K562 (cell line): Measurements from ENCODE around the gene MVP. TPM values are rescaled to one million over a fixed set of nuclear protein-coding genes. Genes with fewer than 3 reads are reported as not detected.

Experiments
- ATAC-seq: fragments of 200-7000 bp; cut with Tn5 transposase; 3 replicates; pipeline ENCODE4 v1.9.1; 2020; ENCODE audit warnings: moderate library complexity
- BruUV-seq: library from RNA; stranded (reverse); fragments of 400-500 nt; replicated peaks from 2 replicates; lab custom pipeline; 2021; lab: Mats Ljungman, UMichigan
- CTCF ChIA-PET: fragments of 300-600 bp; formaldehyde crosslinking; extraction: SDS; loops from one replicate; lab custom pipeline; 2021; ENCODE audit warnings: low intra/inter-chr PET ratio; lab: Yijun Ruan, JAX
- POLR2A ChIA-PET: fragments of 300-600, 350-650 bp; sonication (Branson Sonifier 250); formaldehyde crosslinking; extraction: SDS; loops from one replicate; lab custom pipeline; 2021; ENCODE audit warnings: antibody characterized with exemption, inconsistent platforms; lab: Yijun Ruan, JAX
- DNase-seq, 4 experiments: peaks; one replicate each; pipeline versions ENCODE4 v3.0.0 to v3.0.0-alpha.2; 2011 to 2018; ENCODE audit warnings: low spot score in 3 of 4, mixed read lengths in 3 of 4; ENCODE audit errors: extremely low read depth in 1 of 4
- FAIRE-seq: peaks from 2 replicates; lab custom pipeline; 2011; peaks lifted over from hg19 to GRCh38; lab: Jason Lieb, UNC
- H2AFZ ChIP-seq: 2 replicates; pipeline ENCODE4 v1.6.0; 2011; ENCODE audit warnings: low read depth, low read length, control low read depth, inconsistent platforms
- H3K27ac ChIP-seq: fragments of 200-600 bp; 3 replicates; pipeline ENCODE4 v1.8.0; 2011; ENCODE audit warnings: low read depth, mild to moderate bottlenecking, control low read depth, inconsistent platforms, low read length, moderate library complexity, mixed read lengths; ENCODE audit errors: extremely low read depth
- H3K27me3 ChIP-seq, 2 experiments: fragments of 300-600 bp in 1 of 2; 2 replicates in 1 of 2; 3 replicates in 1 of 2; pipeline versions ENCODE4 v1.6.0 to v1.8.0; 2011; ENCODE audit warnings: inconsistent platforms in 2 of 2, low read length in 2 of 2, mild to moderate bottlenecking in 1 of 2, mixed read lengths in 1 of 2, moderate library complexity in 1 of 2; ENCODE audit not compliant: control insufficient read depth in 2 of 2, insufficient read depth in 2 of 2
- H3K36me3 ChIP-seq: fragments of 300-600 bp; 3 replicates; pipeline ENCODE4 v1.8.0; 2011; ENCODE audit warnings: mild to moderate bottlenecking, low read length, inconsistent platforms; ENCODE audit not compliant: control insufficient read depth, insufficient read depth
- H3K4me1 ChIP-seq, 2 experiments: fragments of 200-600 bp in 1 of 2; replicated peaks in 1 of 2; 2 replicates in 1 of 2; 3 replicates in 1 of 2; pipeline versions ENCODE4 v1.5.1 to v1.8.0; 2011; ENCODE audit warnings: inconsistent platforms in 2 of 2, low read length in 2 of 2, mild to moderate bottlenecking in 1 of 2, mixed read lengths in 1 of 2, moderate library complexity in 1 of 2; ENCODE audit not compliant: control insufficient read depth in 2 of 2, insufficient read depth in 2 of 2
- H3K4me2 ChIP-seq: 2 replicates; pipeline ENCODE4 v1.6.1; 2011; ENCODE audit warnings: low read length, control low read depth, inconsistent platforms, mixed read lengths; ENCODE audit not compliant: insufficient read depth
- H3K4me3 ChIP-seq: fragments of 200-600 bp; sonication (generic), shearing (Covaris generic); 2 replicates; pipeline ENCODE4 v1.5.1; 2016; ENCODE audit warnings: control low read depth, inconsistent platforms
- H3K79me2 ChIP-seq: fragments of 200-600 bp; 3 replicates; pipeline ENCODE4 v1.8.0; 2011; ENCODE audit warnings: low read length, inconsistent platforms; ENCODE audit not compliant: control insufficient read depth, insufficient read depth
- H3K9ac ChIP-seq, 2 experiments: 2 replicates each; pipeline versions ENCODE4 v1.6.0 to v1.6.1; 2011; ENCODE audit warnings: low read depth in 2 of 2, low read length in 2 of 2, control low read depth in 1 of 2, inconsistent platforms in 1 of 2, mild to moderate bottlenecking in 1 of 2, mixed read lengths in 1 of 2; ENCODE audit not compliant: insufficient read depth in 1 of 2
- H3K9me1 ChIP-seq: one replicate; pipeline ENCODE4 v1.6.0; 2011; ENCODE audit warnings: inconsistent platforms, mild to moderate bottlenecking, low read length, moderate library complexity; ENCODE audit not compliant: control insufficient read depth, insufficient read depth
- H3K9me3 ChIP-seq: replicated peaks from 2 replicates; pipeline ENCODE4 v1.5.1; 2011; ENCODE audit warnings: low read depth, low read length, inconsistent platforms; ENCODE audit not compliant: control insufficient read depth, insufficient read depth
- H4K20me1 ChIP-seq: replicated peaks from 2 replicates; pipeline ENCODE4 v1.6.1; 2011; ENCODE audit warnings: low read length, inconsistent platforms, mixed read lengths; ENCODE audit not compliant: control insufficient read depth, insufficient read depth
- C11orf30 ChIP-seq: fragments of 450-650 bp; IDR thresholded peaks from 2 replicates; pipeline ENCODE4 v1.6.1; 2016; ENCODE audit warnings: low read depth, mild to moderate bottlenecking
- CBFA2T2 ChIP-seq: fragments of 450-650 bp; conservative IDR thresholded peaks from 2 replicates; pipeline ENCODE4 v1.6.1; 2017; ENCODE audit warnings: mild to moderate bottlenecking
- ETS1 ChIP-seq: conservative IDR thresholded peaks from 2 replicates; pipeline ENCODE4 v1.6.1; 2011; ENCODE audit warnings: low read depth, mild to moderate bottlenecking, low read length; ENCODE audit not compliant: control insufficient read depth
- KHSRP ChIP-seq: fragments of 450-650 bp; IDR thresholded peaks from 2 replicates; pipeline ENCODE4 v1.6.1; 2017
- MAX ChIP-seq: sonication (generic); formaldehyde crosslinking; IDR thresholded peaks from 2 replicates; pipeline ENCODE4 v1.9.0; 2022; ENCODE audit warnings: mild to moderate bottlenecking, missing genetic modification reagents
- RAD51 ChIP-seq: fragments of 450-650 bp; IDR thresholded peaks from 2 replicates; pipeline ENCODE4 v1.7.1; 2016; ENCODE audit warnings: low read depth, mild to moderate bottlenecking, borderline replicate concordance
- RBM25 ChIP-seq: fragments of 200-400 bp; formaldehyde crosslinking; IDR thresholded peaks from 2 replicates; pipeline ENCODE4 v1.6.1; 2018; ENCODE audit warnings: low read length, low read depth, moderate library complexity; ENCODE audit not compliant: severe bottlenecking
- SETDB1 ChIP-seq: IDR thresholded peaks from one replicate; pipeline ENCODE4 v1.6.1; 2012; ENCODE audit warnings: low read length, control low read depth, inconsistent platforms
- ZNF316 ChIP-seq: fragments of 450-650 bp; IDR thresholded peaks from 2 replicates; pipeline ENCODE4 v1.6.1; 2016
- ZNF592 ChIP-seq: fragments of 450-650 bp; IDR thresholded peaks from 2 replicates; pipeline ENCODE4 v1.6.1; 2017; ENCODE audit warnings: antibody characterized with exemption, mild to moderate bottlenecking
- ZNF79 ChIP-seq: fragments of 250-450 bp; sonication (Bioruptor Pico); IDR thresholded peaks from 2 replicates; pipeline ENCODE4 v1.4.0; 2020; ENCODE audit warnings: low read depth, mild to moderate bottlenecking, moderate library complexity
- WGBS: fragments of 100-300 bp; shearing (Covaris generic); methylation state at CpG from one replicate; pipeline ENCODE4 v1.1.6; 2016; ENCODE audit warnings: low coverage, mixed read lengths; ENCODE audit not compliant: insufficient coverage; ENCODE audit errors: missing lambda C conversion rate; 5-methylcytosine and 5-hydroxymethylcytosine counted together
- in situ Hi-C: fragments of 300-500 bp; cut with MboI; formaldehyde crosslinking; loops from 4 replicates; pipeline ENCODE4 v1.15.0; 2018; ENCODE audit warnings: inconsistent platforms, mixed read lengths
- intact Hi-C: fragments of 100-400 bp; cut with micrococcal nuclease; formaldehyde crosslinking; loops from 2 replicates; pipeline ENCODE4 v1.14.2; 2022
- polyA plus RNA-seq, 8 experiments: library from polyadenylated mRNA; depleted of rRNA in 4 of 8; stranded (reverse) in 5 of 8; unstranded in 3 of 8; fragments of >200 nt; fragmentation: Nextera tagmentation in 2 of 8; fragmentation: Illumina TruSeq in 1 of 8; extraction: Ambion mirVana in 2 of 8; extraction: Trizol in 1 of 8; gene quantifications; 2 replicates each; pipeline versions ENCODE4 v1.2.1 to v1.2.3, GENCODE V29; 2011 to 2014; ENCODE audit warnings: inconsistent platforms in 1 of 8, missing spikeins in 1 of 8
- total RNA-seq, 7 experiments: library from RNA; depleted of rRNA in 6 of 7; stranded (reverse); fragments of >200 nt in 6 of 7; fragmentation: Illumina TruSeq in 2 of 7; extraction: Trizol in 2 of 7; gene quantifications; 2 replicates each; pipeline versions ENCODE4 v1.2.1 to v1.2.3, GENCODE V29; 2011 to 2021; ENCODE audit warnings: low replicate concordance in 1 of 7
- TF ChIP-seq, protein P1 (sequence below): sonication (generic); formaldehyde crosslinking; IDR thresholded peaks from 2 replicates; pipeline ENCODE4 v1.5.0; 2020; ENCODE audit warnings: missing genetic modification reagents
- TF ChIP-seq, protein P2 (sequence below): fragments of 450-650 bp; IDR thresholded peaks from 2 replicates; pipeline ENCODE4 v1.6.1; 2016
- TF ChIP-seq, protein P3 (sequence below): sonication (generic); formaldehyde crosslinking; IDR thresholded peaks from 2 replicates; pipeline ENCODE4 v1.9.0; 2022; ENCODE audit warnings: mild to moderate bottlenecking, missing genetic modification reagents

Gene MVP
- total and polyA plus RNA-seq, 9 of the 15 experiments (the other 6 are each of a cell fraction or from before 2014, with no cell fraction given), result 0.39 to 1.9 (median 0.76) TPM; not detected in 2

- in situ Hi-C loops, result no loop called here
- TF ChIP-seq ZNF79 (CRISPR knock-in tag) (no peak), RAD51 (peak; percentile 83; the same call in 1 of the 2 replicates), ETS1 (no peak), CBFA2T2 (0 out of 2 replicates have a peak, but pooled peaks have one; percentile 21), KHSRP (no peak), C11orf30 (0 out of 2 replicates have a peak, but pooled peaks have one; percentile 16), ZNF316 (peak; percentile 70), RBM25 (peak; percentile 21), SETDB1 (no peak), ZNF592 (no peak), MAX (CRISPR knock-in tag) (no peak)
- TF ChIP-seq, protein P1, sequence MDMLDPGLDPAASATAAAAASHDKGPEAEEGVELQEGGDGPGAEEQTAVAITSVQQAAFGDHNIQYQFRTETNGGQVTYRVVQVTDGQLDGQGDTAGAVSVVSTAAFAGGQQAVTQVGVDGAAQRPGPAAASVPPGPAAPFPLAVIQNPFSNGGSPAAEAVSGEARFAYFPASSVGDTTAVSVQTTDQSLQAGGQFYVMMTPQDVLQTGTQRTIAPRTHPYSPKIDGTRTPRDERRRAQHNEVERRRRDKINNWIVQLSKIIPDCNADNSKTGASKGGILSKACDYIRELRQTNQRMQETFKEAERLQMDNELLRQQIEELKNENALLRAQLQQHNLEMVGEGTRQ (CRISPR knock-in tag), result peak; percentile 94
- TF ChIP-seq, protein P2, sequence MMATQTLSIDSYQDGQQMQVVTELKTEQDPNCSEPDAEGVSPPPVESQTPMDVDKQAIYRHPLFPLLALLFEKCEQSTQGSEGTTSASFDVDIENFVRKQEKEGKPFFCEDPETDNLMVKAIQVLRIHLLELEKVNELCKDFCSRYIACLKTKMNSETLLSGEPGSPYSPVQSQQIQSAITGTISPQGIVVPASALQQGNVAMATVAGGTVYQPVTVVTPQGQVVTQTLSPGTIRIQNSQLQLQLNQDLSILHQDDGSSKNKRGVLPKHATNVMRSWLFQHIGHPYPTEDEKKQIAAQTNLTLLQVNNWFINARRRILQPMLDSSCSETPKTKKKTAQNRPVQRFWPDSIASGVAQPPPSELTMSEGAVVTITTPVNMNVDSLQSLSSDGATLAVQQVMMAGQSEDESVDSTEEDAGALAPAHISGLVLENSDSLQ, result peak; percentile 47; the same call in 1 of the 2 replicates
- TF ChIP-seq, protein P3, sequence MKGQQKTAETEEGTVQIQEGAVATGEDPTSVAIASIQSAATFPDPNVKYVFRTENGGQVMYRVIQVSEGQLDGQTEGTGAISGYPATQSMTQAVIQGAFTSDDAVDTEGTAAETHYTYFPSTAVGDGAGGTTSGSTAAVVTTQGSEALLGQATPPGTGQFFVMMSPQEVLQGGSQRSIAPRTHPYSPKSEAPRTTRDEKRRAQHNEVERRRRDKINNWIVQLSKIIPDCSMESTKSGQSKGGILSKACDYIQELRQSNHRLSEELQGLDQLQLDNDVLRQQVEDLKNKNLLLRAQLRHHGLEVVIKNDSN (CRISPR knock-in tag), result peak; percentile 91
These were observed 63.7 kb downstream of the MVP start for GRCh38 chr16:29883987-29884386.

More at GRCh38 chr16:29883987-29884386, 63.7 kb downstream of the MVP start:
- Histone ChIP-seq H3K9ac (no peak overlapping the region), H3K27ac (no peak overlapping the region), H4K20me1 (no peaks in the 10 kb centered on the region), H3K9me3 (no peaks in the 10 kb centered on the region), H3K4me3 (no peak overlapping the region), H2AFZ (0 out of 2 replicates have a peak overlapping the region, but pooled peaks have one; percentile 24), H3K4me2 (no peak overlapping the region), H3K79me2 (no peaks in the 10 kb centered on the region), H3K9me1 (no peaks in the 10 kb centered on the region), H3K27me3 (peaks cover 18 to 36% of the 10 kb centered on the region in 2 experiments; a peak in 4 of 5 replicates), H3K36me3 (no peaks in the 10 kb centered on the region), H3K4me1 (peaks cover 0 to 4% of the 10 kb centered on the region in 2 experiments; a peak in 1 of 5 replicates)
- FAIRE-seq, result peak; percentile 59
- peak; percentile 88 for ATAC-seq
- DNase-seq, result peak in 3 of 4 experiments; percentile 31 to 71 (median 42)
- 22% methylated on average over 6 of the region's 6 CpGs for WGBS
- CTCF ChIA-PET, result no interaction called here
- POLR2A ChIA-PET, result interaction anchor here (0.6 to 0.8 kb wide), 4 partner anchors 10 to 77 kb away, joined by 3 to 4 read pairs (median 3); partner anchors contain the start of gene KCTD13
- intact Hi-C loops, result no loop called here
- BruUV-seq, result no TSS peak
